Lower leg skin (tissue), 4 donors: ENCODE data around the gene FGF19. TPM values are rescaled to one million over a fixed set of nuclear protein-coding genes. Genes with fewer than 3 reads are reported as not detected.

ENCODE experiments used
- DNase-seq, 2 donors: peaks; one replicate each; pipeline ENCODE4 v3.0.0-alpha.2; 2019; ENCODE audit warnings: low spot score in 2 of 2
- H3K4me3 ChIP-seq: fragments of 200-600 bp; sonication (generic); 2 replicates; pipeline ENCODE4 v1.5.1; 2017; ENCODE audit warnings: mild to moderate bottlenecking, low read depth; ENCODE audit not compliant: poor library complexity, severe bottlenecking
- CTCF ChIP-seq, 3 donors: fragments of 450-650 bp; IDR thresholded peaks; one replicate each; pipeline ENCODE4 v1.5.1; 2016; ENCODE audit warnings: antibody characterized with exemption in 3 of 3, mild to moderate bottlenecking in 3 of 3, moderate library complexity in 2 of 3
- POLR2A ChIP-seq, 2 donors: fragments of 450-650 bp; IDR thresholded peaks; one replicate each; pipeline ENCODE4 v1.6.1; 2016 to 2017; ENCODE audit warnings: antibody characterized with exemption in 2 of 2, mild to moderate bottlenecking in 1 of 2, moderate library complexity in 1 of 2
- WGBS, 2 donors: methylation state at CpG; one replicate each; pipeline ENCODE4 v1.1.5; 2018; 5-methylcytosine and 5-hydroxymethylcytosine counted together
- intact Hi-C: fragments of 100-400 bp; cut with DNase I; formaldehyde crosslinking; loops from one replicate; pipeline ENCODE4 v1.15.0; 2023; ENCODE audit warnings: low total_unique reads
- total RNA-seq, 4 donors: library from RNA; depleted of rRNA; stranded (reverse); fragments of >200 nt; gene quantifications; one replicate each; pipeline ENCODE4 v1.1.0, GENCODE V29; 2016

Gene FGF19
- total RNA-seq, 4 donors from 2014 or later = not detected

DNA sequence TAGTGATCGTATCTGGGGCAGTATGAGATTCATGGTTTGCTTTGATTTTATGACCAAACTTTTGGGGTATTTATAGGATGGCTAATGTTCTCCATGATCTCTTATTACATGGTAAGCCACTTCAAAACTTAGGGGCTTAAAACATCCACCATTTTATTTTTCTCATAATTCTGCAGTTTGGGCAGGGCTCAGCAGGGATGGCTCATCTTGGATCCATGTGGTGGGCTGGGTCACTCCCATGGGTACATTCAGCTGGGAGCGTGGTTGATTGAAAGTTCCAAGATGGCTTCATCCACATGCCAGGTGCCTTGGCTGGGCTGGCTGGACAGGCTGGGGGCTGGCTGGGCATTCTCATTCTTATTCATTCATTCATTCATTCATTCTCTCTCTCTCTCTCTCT is 30.5 kb upstream of the FGF19 start:
- DNase-seq = no peak
- TF ChIP-seq POLR2A (IDR thresholded peaks at IDR 0.05) = no peak
- TF ChIP-seq CTCF (IDR thresholded peaks at IDR 0.05) = no peak
- H3K4me3 ChIP-seq = no peak overlapping the region
- intact Hi-C loops = no loop called here
- WGBS, 2 donors = 87 to 97% methylated on average over 2 of the region's 2 CpGs

- WGBS, 2 donors = 75 to 77% methylated on average over 7 of the region's 7 CpGs
- intact Hi-C loops = no loop called here
- H3K4me3 ChIP-seq = no peak overlapping the region
- no peak for DNase-seq
- TF ChIP-seq POLR2A (IDR thresholded peaks at IDR 0.05) (no peak), CTCF (IDR thresholded peaks at IDR 0.05) (no peak)
Measured at GRCh38 chr11:69732910-69733309, 29.1 kb upstream of the FGF19 start.

GRCh38 chr11:69731110-69731509 is 27.3 kb upstream of the FGF19 start:
- intact Hi-C loops = no loop called here
- no peak for DNase-seq
- no peak overlapping the region for H3K4me3 ChIP-seq
- 88 to 93% methylated on average over 7 to 10 of the region's 11 CpGs for WGBS, 2 donors
- TF ChIP-seq CTCF (IDR thresholded peaks at IDR 0.05) = no peak
- TF ChIP-seq POLR2A (IDR thresholded peaks at IDR 0.05) = no peak

- TF ChIP-seq CTCF (IDR thresholded peaks at IDR 0.05) (no peak), POLR2A (IDR thresholded peaks at IDR 0.05) (no peak)
- 81% methylated on average over 8 of the region's 8 CpGs for WGBS, 2 donors
- intact Hi-C loops = no loop called here
- no peak for DNase-seq
- H3K4me3 ChIP-seq = no peak overlapping the region
Measured at GRCh38 chr11:69730500-69730899, 26.7 kb upstream of the FGF19 start.

DNA sequence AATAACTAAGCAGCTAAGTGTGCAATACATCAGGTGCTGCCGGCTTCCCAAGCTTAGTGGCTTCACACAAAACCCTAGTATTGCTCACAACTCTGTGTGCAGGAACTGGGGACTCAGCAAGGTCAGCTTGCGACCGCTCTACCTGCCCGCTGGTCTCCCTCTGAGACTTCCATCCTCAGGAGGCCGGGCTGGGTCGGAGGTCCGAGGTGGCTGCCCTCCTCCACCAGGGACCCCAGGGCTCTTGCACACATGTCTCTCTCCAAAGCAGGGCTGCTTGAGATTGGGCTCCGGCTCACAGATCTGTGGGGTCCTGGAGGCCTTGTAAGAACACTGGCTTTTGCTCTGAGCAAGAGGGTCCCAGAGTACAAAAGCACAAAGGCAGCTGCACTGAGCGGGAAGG is 25.4 kb upstream of the FGF19 start:
- H3K4me3 ChIP-seq = no peak overlapping the region
- no peak for DNase-seq
- intact Hi-C loops = no loop called here
- 84 to 94% methylated on average over 8 to 9 of the region's 9 CpGs for WGBS, 2 donors
- TF ChIP-seq CTCF (IDR thresholded peaks at IDR 0.05) (no peak), POLR2A (IDR thresholded peaks at IDR 0.05) (no peak)

- intact Hi-C loops = no loop called here
- WGBS, 2 donors = 84 to 85% methylated on average over 8 to 10 of the region's 10 CpGs
- no peak for TF ChIP-seq CTCF (IDR thresholded peaks at IDR 0.05)
- TF ChIP-seq POLR2A (IDR thresholded peaks at IDR 0.05) = no peak
- H3K4me3 ChIP-seq = no peak overlapping the region
- no peak for DNase-seq
Measured at GRCh38 chr11:69727266-69727665, 23.4 kb upstream of the FGF19 start.
